OCI-M1 (cell line): ENCODE data around the gene CNPY2.
A peak's percentile ranks its signal among the peaks of the same experiment; 100 is the strongest.
"Not testable (repeated sequence)": the region's sequence is repeated elsewhere in the genome, so short reads cannot be mapped to it uniquely, and the experiment has no call there.

Experiments
- DNase-seq: peaks from one replicate; lab custom pipeline; 2025; lab: John Stamatoyannopoulos, UW

Gene CNPY2

GRCh38 chr12:56298828-56299227, 17.0 kb downstream of the CNPY2 start:
- no peak for DNase-seq

DNA sequence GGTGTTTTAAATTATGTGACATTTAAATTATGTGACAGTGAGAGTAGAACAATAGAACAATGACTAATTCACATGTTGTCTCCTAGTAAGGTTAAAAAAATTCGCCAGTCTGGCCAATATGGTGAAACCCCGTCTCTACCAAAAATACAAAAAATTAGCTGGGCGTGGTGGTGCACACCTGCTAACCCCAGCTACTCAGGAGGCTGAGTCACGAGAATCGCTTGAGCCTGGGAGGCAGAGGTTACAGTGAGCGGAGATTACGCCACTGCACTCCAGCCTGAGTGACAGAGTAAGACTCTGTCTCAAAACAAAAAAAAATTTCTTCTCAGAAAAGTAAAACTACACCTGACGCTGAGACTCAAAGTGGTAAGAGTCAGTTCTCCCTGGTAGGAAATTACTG, 18.4 kb downstream of the CNPY2 start:
- no peak for DNase-seq

DNA sequence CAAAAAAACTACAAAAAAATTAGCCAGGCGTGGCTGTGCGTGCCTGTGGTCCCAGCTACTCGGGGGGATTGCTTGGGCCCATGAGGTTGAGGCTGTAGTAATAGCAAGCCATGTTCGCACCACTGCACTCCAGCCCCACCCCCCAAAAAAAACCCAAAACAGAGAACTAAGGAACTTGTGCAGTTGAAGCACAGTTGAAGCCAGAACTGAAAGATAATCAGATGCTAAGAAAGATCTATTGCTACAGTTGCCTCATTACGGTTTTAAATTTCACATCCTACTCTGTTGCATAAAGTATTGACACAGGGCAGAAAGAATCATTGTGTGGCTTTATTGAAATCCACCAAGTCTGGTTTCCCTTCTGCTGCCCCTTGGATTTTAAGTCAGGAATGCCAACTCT, 19.5 kb downstream of the CNPY2 start:
- peak; percentile 7 for DNase-seq

DNA sequence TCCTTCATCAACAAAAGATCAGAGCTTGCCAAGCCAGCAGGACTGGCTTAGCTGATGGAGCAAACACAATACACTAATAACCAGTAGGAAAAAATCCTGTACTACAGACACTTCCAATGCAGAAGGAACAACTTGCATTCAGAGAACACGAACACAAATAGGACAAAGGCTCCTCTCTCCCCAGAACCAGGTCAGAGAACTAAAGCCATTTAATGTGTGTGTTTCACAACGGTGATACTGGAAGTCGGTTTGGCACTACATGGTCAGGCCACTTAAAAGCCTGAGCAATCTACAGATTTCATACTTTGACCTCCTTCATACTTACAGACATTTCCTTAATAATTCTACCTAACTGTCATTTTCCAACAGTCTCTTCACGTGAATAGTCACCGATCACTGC, 22.0 kb downstream of the CNPY2 start:
- no peak for DNase-seq

- DNase-seq: peak; percentile 32
Observed at GRCh38 chr12:56288705-56289387, 26.9 kb downstream of the CNPY2 start.

- no peak for DNase-seq
Observed at GRCh38 chr12:56286044-56286830, 29.6 kb downstream of the CNPY2 start.

DNA sequence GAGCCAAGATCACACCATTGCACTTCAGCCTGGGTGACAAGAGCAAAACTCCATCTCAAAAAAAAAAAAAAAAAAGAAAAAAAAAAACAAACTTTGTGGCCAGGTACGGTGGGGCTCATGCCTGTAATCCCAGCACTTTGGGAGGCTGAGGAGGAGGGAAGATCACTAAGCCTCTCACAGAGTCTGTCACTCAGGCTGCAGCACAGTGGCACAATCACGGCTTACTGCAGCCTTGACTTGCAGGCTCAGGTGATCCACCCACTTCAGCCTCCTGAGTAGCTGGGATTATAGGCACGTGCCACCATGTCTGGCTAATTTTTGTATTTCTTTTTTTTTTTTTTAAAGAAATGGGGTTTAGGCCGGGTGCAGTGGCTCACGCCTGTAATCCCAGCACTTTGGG, 31.5 kb downstream of the CNPY2 start:
- not testable (repeated sequence) for DNase-seq

- DNase-seq: no peak
Observed at GRCh38 chr12:56282579-56282978, 33.2 kb downstream of the CNPY2 start.

DNA sequence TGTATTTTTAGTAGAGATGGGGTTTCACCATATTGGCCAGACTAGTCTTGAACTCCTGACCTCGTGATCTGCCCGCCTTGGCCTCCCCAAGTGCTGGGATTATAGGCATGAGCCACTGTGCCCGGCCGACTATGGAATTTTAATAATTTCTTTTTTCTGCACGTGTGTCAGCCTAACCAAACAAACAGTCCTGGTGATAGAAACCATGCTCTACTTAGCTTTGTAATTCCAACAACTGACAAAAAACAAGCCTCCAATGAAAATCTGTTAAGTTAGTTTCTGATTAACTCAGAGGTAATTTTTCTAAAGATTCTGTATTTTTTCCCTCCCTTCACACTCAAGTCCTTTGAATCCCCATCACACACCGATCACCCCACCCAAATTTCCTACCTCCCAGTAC, 33.8 kb downstream of the CNPY2 start:
- DNase-seq: no peak

DNA sequence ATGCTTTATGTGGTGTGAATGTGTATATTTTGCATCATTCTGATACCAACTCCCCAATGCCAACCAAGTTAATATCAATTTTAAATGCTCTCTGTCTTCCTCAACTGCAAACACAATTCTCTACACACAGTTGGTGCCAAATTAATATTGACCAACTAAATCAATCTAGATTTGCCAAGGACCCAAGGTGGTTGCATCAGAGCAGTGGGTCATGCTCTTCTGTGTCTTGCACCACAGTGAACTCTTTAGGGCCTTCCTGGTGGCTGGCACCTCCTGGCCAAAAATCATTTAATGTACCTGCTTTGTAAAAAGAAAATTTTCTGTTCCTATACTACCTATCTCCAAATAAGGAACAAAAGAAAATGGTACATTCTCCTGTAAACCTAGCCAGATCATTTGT, 34.9 kb downstream of the CNPY2 start:
- no peak for DNase-seq

GRCh38 chr12:56278905-56279304, 36.9 kb downstream of the CNPY2 start:
- DNase-seq: no peak

GRCh38 chr12:56274299-56274698, 41.5 kb downstream of the CNPY2 start:
- DNase-seq: no peak

DNA sequence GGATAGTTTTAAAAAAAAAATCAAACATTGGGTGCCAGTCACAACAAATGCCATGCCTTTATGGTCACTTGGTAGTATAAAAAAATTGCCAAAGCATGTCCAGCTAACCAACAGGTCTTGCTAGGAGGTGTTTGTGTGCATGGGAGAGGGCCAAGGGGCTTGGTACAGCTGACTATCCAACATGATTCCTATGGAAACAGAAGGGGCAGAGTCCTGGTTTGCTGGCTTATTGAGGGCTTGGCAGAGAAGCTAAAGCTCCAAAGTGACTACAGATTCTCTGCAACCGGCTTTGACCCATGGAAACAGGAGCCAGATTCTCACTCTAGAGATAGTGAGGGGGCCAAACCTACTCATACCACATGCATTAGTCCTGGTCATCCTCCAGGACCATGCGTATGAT, 43.3 kb downstream of the CNPY2 start:
- DNase-seq: not testable (repeated sequence)

GRCh38 chr12:56271031-56271430, 44.8 kb downstream of the CNPY2 start:
- peak; percentile 51 for DNase-seq

DNA sequence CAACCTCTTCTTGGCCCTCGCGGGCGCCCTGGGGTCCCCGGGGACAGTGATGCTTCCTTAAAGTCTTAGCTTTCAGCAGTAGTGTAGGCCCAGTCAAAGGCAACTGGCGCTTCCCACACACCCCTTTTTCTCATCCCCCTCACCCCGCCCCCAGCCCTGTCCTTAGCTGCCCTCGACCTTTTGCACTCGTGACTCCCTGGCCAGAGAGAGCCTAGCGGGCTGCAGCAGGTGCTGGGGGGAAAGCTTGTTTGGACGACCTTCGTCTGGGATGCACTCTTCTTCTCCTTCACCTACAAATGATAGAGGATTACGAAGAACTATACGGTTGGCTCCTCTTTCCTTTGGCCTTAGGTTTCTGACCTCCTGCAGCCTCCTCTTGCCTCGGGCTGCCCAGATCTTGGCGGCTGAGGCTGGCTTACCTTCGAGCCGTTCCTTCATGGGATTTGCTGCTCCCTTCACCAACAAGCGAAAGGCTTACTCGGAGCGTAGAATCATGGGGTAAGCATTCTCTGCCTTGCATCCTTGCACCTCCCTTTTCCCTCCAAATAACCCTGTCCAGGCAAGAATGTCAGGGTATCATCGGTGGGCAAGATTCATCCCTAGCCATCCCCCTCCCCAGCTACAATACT, 48.2 kb downstream of the CNPY2 start:
- peak; percentile 53 for DNase-seq

- peak; percentile 93 for DNase-seq
Observed at GRCh38 chr12:56266693-56267442, 48.9 kb downstream of the CNPY2 start, which contains the start of gene COQ10A. Gene COQ10A, plus strand, starts transcription at chr12:56266942. Its CDS starts 177 bp downstream, at chr12:56267119.

GRCh38 chr12:56266068-56266692, 49.6 kb downstream of the CNPY2 start:
- DNase-seq: not testable (repeated sequence)

GRCh38 chr12:56262955-56263354, 52.8 kb downstream of the CNPY2 start:
- peak; percentile 21 for DNase-seq

GRCh38 chr12:56261503-56262232, 54.1 kb downstream of the CNPY2 start:
- peak; percentile 11 for DNase-seq

- no peak for DNase-seq
Observed at GRCh38 chr12:56260921-56261320, 54.9 kb downstream of the CNPY2 start.

DNA sequence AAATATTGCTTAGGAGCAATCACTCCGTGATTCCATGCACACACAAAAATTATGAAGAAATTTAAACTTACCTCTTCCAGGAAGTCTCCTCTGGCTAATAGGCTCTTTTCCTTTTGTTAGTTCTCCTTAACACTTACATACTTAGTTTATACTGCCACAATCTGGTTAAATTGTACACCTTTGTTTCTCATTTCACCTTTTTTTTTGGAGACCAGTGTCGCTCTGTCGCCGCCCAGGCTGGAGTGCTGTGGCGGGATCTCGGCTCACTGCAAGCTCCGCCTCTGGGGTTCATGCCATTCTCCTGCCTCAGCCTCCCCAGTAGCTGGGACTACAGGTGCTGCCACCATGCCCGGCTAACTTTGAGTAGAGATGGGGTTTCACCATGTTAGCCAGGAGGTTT, 55.4 kb downstream of the CNPY2 start:
- no peak for DNase-seq
